Stimulated activated CD8-positive, alpha-beta memory T cell treated with anti-CD3 and anti-CD28 coated beads, Interleukin-7, amount 100 ng/mL, for 1 hour (primary cell): ENCODE data around the gene SPECC1.
"Not testable (repeated sequence)": the region's sequence is repeated elsewhere in the genome, so short reads cannot be mapped to it uniquely, and the experiment has no call there.

Experiments used
- DNase-seq, 2 donors: peaks; one replicate each; pipeline ENCODE4 v3.0.0-alpha.2; 2020; ENCODE audit warnings: low read depth in 2 of 2

SPECC1 gene

GRCh38 chr17:20307326-20307910 is 298.3 kb downstream of the SPECC1 start:
- no peak for DNase-seq

- DNase-seq: no peak
Measured at GRCh38 chr17:20310481-20310880, 301.3 kb downstream of the SPECC1 start.

GRCh38 chr17:20313306-20313705 is 304.1 kb downstream of the SPECC1 start:
- DNase-seq: no peak

GRCh38 chr17:20313891-20314290 is 304.7 kb downstream of the SPECC1 start:
- DNase-seq: no peak

GRCh38 chr17:20314834-20315233 is 305.7 kb downstream of the SPECC1 start:
- DNase-seq: no peak

- DNase-seq: no peak
Measured at GRCh38 chr17:20315311-20315710, 306.2 kb downstream of the SPECC1 start.

GRCh38 chr17:20315821-20316220 is 306.7 kb downstream of the SPECC1 start:
- no peak for DNase-seq

GRCh38 chr17:20320535-20321229 is 311.5 kb downstream of the SPECC1 start:
- DNase-seq: peak; percentile 53 to 59

- not testable (repeated sequence) for DNase-seq
Measured at GRCh38 chr17:20321357-20321756, 312.2 kb downstream of the SPECC1 start.

- DNase-seq: not testable (repeated sequence)
Measured at GRCh38 chr17:20327739-20328138, 318.6 kb downstream of the SPECC1 start.

- DNase-seq: not testable (repeated sequence)
Measured at GRCh38 chr17:20351405-20351804, 342.2 kb downstream of the SPECC1 start.

- DNase-seq: not testable (repeated sequence)
Measured at GRCh38 chr17:20352567-20352966, 343.4 kb downstream of the SPECC1 start.

- not testable (repeated sequence) for DNase-seq
Measured at GRCh38 chr17:20363846-20364245, 354.7 kb downstream of the SPECC1 start.
